HG03432 (cell line): ENCODE data around the gene DYNC1H1.

ENCODE experiments used
- ATAC-seq: cut with Tn5 transposase; IDR thresholded peaks from one replicate; pipeline ENCODE4 v1.9.1; 2021; ENCODE audit warnings: mild to moderate bottlenecking, moderate library complexity; ENCODE audit not compliant: unreplicated experiment

Gene DYNC1H1

DNA sequence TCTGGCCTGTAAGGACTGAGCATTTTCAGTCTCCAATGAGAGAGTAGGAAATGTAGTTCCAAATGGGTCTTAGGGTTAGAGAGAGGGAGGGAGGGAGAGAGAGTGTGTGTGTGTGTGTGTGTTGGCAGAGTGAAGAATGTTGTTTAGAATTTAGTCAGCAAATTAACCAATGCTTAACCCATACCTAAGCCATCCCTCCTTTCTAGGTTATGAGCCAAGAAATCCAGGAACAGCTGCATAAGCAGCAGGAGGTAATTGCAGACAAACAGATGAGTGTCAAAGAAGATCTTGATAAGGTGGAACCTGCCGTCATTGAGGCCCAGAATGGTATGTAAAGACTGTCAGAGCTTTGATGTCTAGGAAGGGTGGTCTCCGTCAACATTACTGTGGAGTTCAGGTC is 65.6 kb downstream of the DYNC1H1 start:
- no peak for ATAC-seq

GRCh38 chr14:102033241-102033640 is 68.9 kb downstream of the DYNC1H1 start:
- no peak for ATAC-seq

DNA sequence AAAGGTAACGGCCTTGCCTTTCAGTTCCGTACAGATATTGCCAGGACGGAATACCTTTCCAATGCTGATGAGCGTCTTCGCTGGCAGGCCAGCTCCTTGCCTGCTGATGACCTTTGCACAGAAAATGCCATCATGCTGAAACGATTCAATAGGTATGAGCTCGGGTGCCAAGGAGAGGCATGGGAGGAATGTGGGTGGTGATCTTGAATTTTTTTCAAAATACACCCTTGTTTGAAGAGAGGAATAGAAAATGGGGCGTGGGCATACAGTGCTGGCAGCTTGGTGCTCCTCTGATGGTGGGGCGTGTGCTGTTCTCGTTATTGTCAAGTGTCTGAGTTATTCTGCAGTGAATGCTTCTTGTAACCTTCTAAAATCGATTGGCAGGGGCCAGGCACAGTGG is 69.9 kb downstream of the DYNC1H1 start:
- no peak for ATAC-seq

DNA sequence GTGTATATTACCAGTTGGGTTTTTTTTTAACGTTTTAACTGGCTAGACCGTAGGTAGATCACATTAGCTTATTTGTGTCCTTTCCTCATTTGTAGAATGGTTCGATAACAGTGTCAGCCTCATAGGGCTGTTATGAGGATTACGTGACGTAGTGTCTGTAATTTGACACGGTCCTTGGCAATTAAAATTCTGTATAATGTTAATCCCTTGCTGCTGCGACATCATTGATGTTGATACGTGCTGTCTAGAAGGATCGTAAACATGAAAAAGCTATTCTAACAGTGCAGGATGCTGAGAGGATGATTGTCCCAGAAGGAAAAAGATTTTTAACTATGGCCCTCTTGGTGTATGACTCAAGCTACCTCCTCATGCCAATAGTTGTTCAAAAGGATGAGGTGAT is 71.5 kb downstream of the DYNC1H1 start:
- no peak for ATAC-seq

GRCh38 chr14:102037686-102038085 is 73.3 kb downstream of the DYNC1H1 start:
- ATAC-seq = no peak

DNA sequence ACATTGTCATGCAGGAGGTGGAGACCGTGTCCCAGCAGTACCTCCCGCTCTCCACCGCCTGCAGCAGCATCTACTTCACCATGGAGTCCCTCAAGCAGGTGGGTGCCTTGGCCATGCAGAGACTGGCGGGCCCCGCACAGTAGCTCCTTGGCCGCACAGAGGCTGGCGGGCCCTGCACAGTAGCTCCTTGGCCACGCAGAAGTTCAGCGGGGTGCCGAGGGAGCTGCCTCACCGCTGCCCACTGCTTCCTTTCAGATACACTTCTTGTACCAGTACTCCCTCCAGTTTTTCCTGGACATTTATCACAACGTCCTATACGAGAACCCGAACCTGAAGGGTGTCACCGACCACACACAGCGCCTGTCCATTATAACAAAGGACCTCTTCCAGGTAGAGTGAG is 74.8 kb downstream of the DYNC1H1 start:
- no peak for ATAC-seq

GRCh38 chr14:102040153-102040552 is 75.8 kb downstream of the DYNC1H1 start:
- no peak for ATAC-seq

DNA sequence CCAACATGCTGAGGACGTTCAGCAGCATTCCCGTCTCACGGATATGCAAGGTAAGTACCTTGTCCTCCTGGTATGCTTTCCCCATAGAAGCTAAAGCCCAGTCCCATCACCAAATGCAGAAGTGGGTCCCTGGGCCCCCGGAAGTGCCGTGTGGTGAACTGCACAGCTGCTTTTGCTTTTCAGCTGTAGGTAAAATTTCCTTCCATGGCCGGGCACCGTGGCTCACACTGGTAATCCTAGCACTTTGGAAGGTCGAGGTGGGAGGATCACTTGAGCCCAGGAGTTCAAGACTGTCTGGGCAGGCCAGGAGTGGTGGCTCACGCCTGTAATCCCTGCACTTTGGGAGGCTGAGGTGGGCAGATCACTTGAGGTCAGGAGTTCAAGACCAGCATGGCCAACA is 78.3 kb downstream of the DYNC1H1 start:
- no peak for ATAC-seq

DNA sequence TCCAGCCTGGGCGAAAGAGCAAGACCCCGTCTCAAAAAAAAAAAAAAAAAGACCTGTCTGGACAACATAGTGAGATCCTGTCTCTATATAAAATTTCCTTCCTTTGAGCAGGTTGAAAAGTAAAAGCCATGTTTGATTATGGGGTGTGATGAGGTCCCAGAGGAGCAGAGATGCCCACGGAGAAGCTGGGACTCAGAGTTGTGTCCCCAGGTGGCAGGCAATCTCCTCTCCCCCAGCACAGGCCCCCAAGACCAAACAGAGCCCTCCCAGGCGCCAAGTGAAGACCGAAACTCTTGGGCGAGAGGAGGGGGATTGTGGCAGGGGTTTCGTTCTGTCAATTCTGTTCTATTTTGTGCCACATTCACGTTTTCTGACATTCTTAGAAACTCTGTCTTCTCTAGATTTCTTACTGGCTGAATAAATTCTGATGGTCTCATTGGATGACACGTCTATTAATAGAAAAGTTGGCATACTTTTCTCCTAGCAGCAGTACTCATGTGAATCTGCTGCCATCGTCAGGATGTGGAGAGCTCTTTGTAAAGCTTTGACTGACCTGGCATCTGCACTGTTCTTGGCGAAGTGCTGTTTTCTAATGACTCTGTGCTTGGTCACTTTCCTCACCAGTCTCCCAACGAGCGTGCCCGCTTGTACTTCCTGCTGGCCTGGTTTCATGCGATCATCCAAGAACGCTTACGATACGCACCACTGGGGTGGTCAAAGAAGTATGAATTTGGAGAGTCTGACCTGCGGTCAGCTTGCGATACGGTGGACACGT is 79.1 kb downstream of the DYNC1H1 start:
- ATAC-seq = no peak

DNA sequence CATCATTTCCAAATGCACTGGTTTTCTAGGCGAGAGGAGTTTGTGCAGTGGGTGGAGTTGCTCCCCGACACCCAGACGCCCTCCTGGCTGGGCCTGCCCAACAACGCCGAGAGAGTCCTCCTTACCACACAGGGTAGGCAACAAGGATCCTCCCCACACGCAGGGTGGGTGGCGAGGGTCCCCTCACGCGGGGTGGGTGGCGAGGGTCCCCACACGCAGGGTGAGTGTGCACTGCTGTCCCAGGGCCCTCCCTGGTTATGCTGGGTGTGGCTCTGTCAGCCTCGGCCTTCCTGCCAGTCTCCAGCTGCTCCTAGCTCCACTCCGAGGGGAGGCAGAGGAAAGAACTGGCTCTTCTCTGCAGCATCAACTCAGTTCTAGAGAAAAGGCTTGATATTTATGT is 80.2 kb downstream of the DYNC1H1 start:
- ATAC-seq = no peak

GRCh38 chr14:102046337-102047278 is 82.2 kb downstream of the DYNC1H1 start:
- no peak for ATAC-seq

DNA sequence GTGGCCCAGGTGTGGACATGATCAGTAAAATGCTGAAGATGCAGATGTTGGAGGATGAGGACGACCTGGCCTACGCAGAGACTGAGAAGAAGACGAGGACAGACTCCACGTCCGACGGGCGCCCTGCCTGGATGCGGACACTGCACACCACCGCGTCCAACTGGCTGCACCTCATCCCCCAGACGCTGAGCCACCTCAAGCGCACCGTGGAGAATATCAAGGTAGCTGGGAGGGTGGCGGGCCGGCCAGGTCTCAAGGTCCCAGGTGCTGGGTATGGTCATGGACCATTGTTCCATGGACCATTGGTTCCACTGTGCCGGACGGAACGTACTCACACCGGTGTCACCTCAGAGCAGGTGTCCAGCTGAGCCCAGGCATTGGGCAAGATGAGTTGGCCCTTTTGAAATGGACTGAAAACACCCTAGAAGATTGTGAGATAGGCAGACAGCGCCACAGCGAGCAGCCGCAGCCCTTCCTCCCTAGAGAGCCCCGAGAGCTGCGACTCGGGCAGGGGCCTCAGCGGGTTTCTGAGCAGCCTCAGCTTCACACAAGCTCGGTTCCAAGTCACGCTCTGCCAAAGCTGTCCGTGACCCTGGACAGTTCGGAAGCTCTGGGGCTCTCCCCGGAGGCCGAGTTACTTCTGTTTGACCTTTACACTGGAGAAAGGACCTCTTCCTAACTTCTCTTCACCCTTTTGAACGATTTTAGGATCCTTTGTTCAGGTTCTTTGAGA is 83.6 kb downstream of the DYNC1H1 start:
- ATAC-seq = no peak

DNA sequence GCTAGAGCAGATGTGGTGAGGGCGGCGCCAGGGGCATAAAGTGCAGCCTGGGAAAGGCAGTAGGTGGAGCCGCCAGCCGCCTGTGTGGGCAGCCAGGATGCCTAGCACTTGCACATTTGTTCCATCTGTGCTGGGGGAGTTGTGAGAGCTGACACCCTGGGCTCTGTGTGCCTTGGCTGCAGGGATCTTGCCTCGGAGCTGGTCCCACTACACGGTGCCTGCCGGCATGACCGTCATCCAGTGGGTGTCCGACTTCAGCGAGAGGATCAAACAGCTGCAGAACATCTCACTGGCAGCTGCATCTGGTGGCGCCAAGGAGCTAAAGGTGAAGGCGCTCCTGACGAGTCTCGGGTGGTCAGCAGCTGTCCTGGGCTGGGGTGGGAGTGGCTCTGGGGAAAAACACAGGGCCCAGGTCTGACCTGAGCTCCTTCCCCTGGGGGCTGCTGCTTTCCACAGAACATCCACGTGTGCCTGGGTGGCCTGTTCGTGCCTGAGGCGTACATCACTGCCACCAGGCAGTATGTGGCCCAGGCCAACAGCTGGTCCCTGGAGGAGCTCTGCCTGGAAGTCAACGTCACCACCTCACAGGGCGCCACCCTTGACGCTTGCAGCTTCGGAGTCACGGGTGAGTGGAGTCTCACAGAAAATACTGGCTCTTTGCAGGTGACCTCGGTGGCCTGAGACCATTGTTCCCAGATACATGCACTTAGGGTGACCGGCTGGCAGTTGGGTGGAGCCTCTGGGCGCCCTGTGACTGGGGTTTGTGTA is 85.1 kb downstream of the DYNC1H1 start:
- ATAC-seq = no peak

DNA sequence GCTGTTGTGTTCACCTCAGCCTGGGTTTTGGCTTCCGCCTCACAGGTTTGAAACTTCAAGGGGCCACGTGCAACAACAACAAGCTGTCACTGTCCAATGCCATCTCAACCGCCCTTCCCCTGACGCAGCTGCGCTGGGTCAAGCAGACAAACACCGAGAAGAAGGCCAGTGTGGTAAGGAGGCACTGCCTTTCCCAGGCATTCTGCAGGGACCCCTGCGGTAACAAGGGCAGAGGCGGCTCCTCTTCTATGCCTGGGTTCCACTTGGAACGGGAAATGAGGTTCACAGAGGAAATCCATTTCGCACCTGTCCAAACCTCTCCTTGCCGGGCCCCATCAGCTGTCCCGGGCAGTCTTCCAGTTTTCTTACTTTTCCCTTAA is 85.6 kb downstream of the DYNC1H1 start:
- no peak for ATAC-seq

DNA sequence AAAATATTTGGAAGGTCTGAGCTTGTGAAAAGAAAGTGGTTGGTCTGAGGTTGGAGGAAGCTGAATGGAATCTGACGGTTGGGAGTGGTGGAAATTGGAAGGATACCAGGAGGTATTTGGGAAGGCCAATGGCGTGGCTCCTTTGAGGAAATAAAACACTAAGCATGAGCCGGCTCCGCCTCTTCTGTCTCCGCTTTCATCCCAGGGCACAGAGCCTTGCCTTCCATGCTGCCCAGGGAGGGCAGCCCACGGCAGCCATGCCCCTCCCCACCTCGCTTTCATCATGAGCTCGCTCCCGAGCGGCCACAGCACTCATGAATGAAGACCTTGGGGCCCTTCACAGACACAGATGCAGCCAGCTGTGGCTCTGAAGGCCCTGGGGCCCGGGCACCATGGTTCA is 86.3 kb downstream of the DYNC1H1 start:
- no peak for ATAC-seq

GRCh38 chr14:102052522-102052921 is 88.1 kb downstream of the DYNC1H1 start:
- ATAC-seq = no peak

- ATAC-seq = no peak
Measured at GRCh38 chr14:102055181-102055901, 91.0 kb downstream of the DYNC1H1 start.

DNA sequence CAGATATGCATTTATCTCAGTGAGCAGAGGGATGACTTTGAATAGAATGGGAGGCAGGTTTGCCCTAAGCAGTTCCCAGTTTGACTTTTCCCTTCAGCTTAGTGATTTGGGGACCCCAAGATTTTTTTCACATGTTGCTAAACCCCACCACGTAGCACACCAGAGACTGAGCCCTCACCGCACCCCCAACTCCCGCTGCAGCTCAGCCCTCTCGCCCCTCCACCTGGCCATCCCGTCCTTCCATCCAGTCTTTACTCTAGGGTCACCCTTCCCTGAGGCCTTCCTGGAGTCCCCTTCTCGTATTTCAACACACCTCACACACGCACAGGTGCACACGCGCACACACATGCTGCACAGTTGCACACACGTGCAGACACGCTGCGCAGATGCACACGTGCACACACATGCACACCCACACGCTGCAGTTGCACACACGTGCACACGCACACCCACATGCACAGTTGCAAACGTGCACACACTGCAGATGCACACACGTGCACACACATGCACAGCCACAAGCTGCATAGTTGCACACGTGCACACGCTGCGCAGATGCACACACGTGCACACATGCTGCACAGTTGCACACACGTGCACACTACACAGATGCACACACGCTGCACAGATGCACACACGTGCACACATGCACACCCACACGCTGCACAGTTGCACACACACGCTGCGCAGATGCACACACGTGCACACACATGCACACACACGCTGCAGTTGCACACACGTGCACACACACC is 92.5 kb downstream of the DYNC1H1 start:
- no peak for ATAC-seq

DNA sequence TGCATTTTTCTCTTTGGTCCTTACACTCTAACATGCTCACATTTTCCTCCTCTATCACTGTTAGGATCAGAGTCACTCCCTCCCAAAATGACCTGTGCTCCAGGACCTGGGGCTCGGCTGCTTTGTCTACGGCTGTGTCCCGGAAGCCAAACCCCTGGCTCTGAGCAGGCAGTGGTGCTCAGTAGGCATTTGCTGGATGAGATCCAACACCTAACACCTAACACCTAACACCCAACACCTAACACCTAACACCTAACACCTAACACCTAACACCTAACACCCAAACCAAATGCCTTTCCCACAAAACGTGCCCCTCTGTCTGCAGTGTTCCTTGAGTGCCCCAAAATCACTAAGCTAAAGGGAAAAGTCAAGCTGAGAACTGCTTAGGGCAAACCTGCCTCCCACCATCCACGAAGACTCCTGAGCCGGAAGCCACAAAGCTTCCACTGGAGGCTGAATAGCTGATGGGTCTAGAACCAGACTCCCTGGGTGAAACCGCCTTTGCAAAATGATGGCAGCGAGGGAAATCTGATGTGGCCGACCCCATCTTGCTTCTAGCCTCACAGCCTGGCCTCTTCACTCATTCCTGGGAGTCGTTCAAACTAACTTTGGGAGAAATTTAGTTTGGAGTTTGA is 93.2 kb downstream of the DYNC1H1 start:
- no peak for ATAC-seq
